GM12874 (cell line): ENCODE data around the gene OPN4.

Experiments
- TF ChIP-seq, protein P1 (sequence below): IDR thresholded peaks from 2 replicates; pipeline ENCODE4 v1.5.1; 2011; ENCODE audit warnings: low read depth, mild to moderate bottlenecking, control low read depth, low read length, moderate library complexity; ENCODE audit not compliant: insufficient read depth

Gene OPN4

DNA sequence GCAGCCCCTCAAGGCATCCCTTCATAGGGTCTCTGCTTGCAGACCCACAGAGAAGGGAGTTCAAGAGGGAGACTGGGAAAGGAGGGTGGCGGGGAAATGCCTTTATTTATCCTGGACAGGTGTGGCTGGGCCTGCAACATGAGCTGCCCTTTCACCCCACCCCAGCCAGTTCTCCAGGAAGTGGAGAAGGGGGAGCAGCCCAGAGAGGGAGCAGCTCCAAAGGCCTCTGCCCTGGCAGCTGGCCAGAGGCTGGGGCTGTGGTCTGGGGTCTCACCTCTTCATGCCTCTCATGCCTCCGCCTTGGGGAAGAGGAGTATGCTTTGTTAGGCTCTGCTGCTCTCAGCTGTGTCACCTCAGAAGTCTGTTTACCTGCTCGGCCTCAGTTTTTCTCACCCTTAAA is 17.1 kb downstream of the OPN4 start:
- TF ChIP-seq, protein P1, sequence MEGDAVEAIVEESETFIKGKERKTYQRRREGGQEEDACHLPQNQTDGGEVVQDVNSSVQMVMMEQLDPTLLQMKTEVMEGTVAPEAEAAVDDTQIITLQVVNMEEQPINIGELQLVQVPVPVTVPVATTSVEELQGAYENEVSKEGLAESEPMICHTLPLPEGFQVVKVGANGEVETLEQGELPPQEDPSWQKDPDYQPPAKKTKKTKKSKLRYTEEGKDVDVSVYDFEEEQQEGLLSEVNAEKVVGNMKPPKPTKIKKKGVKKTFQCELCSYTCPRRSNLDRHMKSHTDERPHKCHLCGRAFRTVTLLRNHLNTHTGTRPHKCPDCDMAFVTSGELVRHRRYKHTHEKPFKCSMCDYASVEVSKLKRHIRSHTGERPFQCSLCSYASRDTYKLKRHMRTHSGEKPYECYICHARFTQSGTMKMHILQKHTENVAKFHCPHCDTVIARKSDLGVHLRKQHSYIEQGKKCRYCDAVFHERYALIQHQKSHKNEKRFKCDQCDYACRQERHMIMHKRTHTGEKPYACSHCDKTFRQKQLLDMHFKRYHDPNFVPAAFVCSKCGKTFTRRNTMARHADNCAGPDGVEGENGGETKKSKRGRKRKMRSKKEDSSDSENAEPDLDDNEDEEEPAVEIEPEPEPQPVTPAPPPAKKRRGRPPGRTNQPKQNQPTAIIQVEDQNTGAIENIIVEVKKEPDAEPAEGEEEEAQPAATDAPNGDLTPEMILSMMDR = no peak

DNA sequence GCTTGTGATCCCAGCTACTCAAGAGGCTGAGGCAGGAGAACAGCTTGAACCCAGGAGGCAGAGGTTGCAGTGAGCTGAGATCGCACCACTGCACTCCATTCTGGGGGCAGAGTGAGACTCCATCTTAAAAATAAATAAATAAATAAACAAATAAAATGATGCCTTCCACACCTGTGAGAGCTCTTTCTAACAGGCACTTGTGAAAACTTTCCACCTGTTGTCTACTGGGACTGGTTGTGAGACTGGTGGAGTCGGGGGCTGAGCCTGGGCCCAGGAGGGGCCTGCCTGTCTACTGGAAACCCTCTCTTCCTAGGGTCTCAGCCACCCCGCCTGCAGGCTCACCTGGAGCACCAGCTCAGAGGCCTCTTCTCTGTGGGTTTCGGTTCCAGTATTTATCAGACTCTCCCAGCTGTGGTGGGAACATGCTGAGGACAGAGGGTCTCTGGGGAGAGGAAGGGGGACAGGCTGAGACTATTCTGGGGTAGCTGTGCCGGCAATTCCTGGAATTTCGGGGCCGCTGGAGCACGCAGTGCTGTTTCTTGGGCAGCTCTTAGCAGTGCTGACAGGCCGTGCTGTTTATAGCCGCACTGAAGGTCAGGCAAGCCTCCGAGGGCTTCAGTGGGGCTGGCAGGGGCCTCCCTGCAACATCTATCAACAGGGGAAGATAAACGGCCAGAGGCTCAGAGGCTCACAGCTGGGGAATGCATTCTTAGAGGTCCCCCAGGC is 17.8 kb downstream of the OPN4 start:
- TF ChIP-seq, protein P1 = no peak

DNA sequence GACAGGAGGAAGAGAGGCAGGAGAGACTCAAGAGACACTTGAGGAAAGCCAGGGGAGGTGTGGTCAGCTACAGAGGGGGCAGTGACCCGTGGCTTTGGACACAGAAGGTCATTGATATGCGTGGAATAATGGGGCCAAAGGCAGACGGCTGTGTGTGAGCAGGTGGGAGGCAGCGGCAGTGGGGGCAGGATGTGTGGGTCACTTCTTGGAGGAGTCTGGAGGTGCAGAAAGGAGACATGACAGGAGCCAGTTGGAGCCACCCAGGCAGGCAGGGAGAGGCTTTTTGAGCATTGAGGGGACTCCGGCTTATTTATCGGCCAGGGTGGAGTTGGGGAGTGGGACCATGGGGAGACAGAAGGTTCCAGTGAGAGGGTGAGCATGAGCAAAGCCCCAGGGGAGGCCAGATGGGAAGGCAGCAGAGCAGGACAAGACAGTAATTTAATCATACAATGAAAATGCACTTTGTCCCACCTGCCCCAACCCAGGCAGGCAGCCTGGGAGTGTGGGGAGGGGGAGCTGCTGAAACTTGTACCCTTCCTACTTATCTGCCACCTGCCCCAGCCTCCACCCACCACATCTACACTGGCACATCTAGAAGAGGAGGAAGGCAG is 19.0 kb downstream of the OPN4 start:
- TF ChIP-seq, protein P1 = no peak

DNA sequence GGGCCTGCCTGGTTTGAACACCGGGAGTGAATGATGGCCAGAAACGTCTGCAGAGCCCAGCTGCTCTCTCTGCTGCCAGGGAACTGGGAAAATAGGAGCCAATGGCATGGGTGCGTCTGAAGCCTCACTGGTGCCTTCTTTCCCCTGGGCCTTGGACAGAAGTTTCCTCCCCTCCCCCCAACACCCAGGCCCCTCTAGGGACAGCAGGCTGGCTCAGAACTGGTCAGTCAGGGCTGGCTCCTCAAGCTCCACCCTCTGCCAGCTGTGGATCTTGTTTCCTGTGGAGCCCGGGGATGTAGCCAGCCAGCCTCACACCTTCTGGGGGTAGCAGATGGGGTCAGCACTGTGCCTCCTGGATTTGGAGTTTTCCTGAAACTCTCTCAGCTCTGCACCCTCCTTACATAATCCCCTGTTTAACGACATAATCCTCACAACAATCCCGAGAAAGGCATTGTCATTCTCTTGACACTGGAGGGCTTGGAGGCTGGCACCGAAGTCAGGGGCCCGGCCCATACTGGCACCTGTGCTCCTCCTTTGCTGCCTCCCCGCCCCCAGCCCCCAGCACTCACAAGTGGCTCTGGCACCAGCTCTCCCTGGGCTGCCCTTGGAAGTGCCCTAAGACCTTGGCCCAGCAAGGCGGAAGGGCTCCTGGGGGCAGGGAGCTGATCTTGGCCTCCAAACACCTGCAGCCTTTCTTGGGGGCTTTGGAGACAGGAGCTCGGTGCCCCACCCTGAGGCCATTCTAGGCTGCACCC is 19.7 kb downstream of the OPN4 start:
- TF ChIP-seq, protein P1 = no peak

DNA sequence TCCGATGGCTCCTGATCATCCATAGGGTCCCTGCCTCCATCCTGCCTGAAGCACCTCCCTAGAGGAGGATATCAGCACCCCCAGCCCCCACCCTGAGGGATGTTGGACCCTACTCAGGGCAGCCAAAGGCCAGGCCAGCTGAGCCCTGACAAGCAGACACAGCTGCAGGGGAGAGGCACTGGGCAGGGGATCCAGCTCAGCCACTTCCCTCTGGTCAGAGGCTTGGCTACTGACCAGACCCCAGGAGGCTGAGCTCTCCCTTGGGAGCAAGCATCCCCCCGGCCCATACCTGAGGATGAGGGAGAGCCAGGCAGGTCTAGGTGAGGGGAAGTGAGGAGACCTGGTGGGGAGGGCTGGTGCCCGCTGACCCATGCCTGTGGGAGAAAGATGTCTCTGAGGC is 20.6 kb downstream of the OPN4 start:
- TF ChIP-seq, protein P1 = no peak

DNA sequence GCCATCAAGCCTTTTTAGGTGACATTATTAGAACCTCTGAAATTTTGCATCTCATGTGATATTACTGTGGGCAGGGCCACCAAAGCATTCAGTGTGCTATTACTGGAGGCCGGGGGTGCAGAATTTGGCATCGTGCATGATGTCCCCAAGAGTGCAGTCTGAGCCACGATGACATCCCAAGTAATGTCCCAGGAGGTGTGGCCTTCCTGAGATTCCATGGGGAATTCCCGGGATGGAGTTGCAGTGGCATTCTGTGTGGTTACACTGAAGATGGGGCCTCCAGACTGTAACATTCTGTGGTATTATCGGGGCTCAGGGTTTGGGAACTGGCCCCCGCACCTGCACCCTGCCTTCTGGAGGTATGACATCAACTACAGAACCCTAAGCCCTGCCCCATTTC is 23.0 kb downstream of the OPN4 start:
- TF ChIP-seq, protein P1 = no peak

DNA sequence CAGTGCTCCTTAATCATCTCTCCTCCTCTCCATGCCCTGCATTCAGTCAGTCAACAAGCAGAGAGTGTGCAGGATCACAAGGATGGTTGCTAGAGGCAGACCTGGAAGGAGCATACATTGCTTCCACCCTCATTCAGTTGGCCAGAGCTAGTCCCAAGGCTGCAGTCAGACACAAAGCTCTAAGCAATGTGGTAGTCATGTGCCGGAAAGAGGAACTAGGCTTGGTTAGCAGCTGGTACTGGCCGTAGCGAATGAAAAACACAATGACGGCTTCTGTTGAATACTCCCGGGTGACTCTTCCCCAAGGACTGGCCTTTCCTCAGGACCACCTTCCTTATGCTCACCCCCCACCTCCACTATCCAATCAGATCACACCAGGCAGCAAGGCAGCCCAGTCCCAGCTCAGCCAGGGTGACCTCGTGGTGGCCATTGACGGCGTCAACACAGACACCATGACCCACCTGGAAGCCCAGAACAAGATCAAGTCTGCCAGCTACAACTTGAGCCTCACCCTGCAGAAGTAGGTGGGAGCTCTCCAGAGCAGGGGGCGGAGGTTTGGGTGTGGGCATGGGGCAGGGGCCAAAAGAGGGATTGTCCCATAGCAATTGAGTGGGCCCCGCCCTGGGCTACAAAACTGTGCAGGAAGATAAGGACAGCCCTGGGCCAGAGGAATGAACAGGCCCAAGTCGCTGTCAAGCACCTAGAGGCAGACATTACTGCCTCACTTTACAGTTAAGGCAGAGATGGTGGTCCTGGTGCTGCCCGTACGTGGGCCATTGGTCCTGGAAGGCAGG is 24.8 kb downstream of the OPN4 start:
- TF ChIP-seq, protein P1 = no peak
